Measurements from ENCODE around the gene PURB. TPM values are rescaled to one million over a fixed set of nuclear protein-coding genes. Genes with fewer than 3 reads are reported as not detected.

PURB gene
- total and polyA plus RNA-seq, 9 of the 15 experiments (the other 6 are each of a cell fraction or from before 2014, with no cell fraction given), result 1.6 to 14.1 (median 8.8) TPM

DNA sequence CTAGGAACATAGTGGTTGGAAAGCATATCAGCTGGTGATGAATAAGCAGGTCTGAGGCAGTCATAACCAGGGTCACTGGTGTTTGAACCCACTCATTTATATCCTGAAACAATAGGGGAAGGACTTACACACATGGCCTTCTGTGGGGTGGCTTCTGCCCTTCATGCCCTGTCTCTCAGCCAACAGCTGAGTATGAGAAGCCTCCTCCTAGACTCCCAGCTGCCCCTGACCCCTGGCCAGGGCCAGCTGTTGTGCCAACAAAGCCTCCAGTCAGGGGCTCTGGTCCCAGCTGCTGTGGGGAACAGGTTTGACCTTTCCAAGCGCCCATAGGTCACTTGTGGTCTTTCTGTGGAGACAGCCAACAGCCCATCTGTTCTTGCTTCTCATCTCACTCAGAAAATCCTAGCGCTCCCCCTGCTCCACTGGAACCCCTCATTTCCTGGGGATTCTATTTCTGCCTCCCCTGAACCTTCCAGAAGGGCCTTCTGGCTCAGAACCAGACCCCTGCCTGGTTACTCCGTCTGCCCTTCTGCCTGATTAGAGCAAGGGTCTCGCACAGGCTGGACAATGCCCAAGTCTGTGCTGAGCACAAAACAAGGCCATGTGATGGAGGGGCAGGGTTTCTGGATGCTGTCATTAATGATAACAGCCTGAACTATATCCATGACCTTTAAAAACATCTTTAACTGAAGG, 9.7 kb upstream of the PURB start:
- in situ Hi-C loops (cut with MboI), result no loop called here
- no peak overlapping the region for H3K4me2 ChIP-seq (ENCODE audit: insufficient read depth, low read length)
- H4K20me1 ChIP-seq (replicated peaks; ENCODE audit: control insufficient read depth, insufficient read depth, low read length), result no peaks in the 10 kb centered on the region
- no peaks in the 10 kb centered on the region for H3K79me2 ChIP-seq (ENCODE audit: control insufficient read depth, insufficient read depth, low read length)
- H3K9me1 ChIP-seq (ENCODE audit: control insufficient read depth, insufficient read depth, low read length), result no peaks in the 10 kb centered on the region
- DNase-seq (ENCODE audit: extremely low read depth in 1 of 4, low spot score in 3 of 4) (no peak), ATAC-seq (no peak), FAIRE-seq (no peak)
- no TSS peak for BruUV-seq (replicated peaks)
- H3K9me3 ChIP-seq (replicated peaks; ENCODE audit: control insufficient read depth, insufficient read depth, low read depth, low read length), result no peaks in the 10 kb centered on the region
- POLR2A ChIA-PET, result interaction anchor here (0.6 to 3.9 kb wide), 5 partner anchors 10 to 281 kb away, joined by 3 to 20 read pairs (median 6); partner anchors contain the start of gene PURB
- no peaks in the 10 kb centered on the region for H3K36me3 ChIP-seq (ENCODE audit: control insufficient read depth, insufficient read depth, low read length)
- intact Hi-C loops (cut with micrococcal nuclease), result no loop called here
- WGBS (ENCODE audit: insufficient coverage, low coverage, missing lambda C conversion rate), result 45% methylated on average over 4 of the region's 4 CpGs
- H3K27ac ChIP-seq (ENCODE audit: extremely low read depth, low read depth, low read length), result no peak overlapping the region
- peaks cover 0 to 3% of the 10 kb centered on the region in 2 experiments; a peak in 1 of 5 replicates for H3K4me1 ChIP-seq (replicated peaks in 1 of 2; ENCODE audit: control insufficient read depth in 2 of 2, insufficient read depth in 2 of 2, low read length in 2 of 2)
- CTCF ChIA-PET (ENCODE audit: low intra/inter-chr PET ratio), result no interaction called here
- no peaks in the 10 kb centered on the region for H3K27me3 ChIP-seq (ENCODE audit: control insufficient read depth in 2 of 2, insufficient read depth in 2 of 2, low read length in 2 of 2)
- H3K9ac ChIP-seq (ENCODE audit: insufficient read depth in 1 of 2, low read depth in 2 of 2, low read length in 2 of 2), result peak overlapping the region in 1 of 2 experiments; percentile 33; a peak in 1 of 4 replicates
- no peak for TF ChIP-seq MTA1 (IDR thresholded peaks at IDR 0.05; ENCODE audit: borderline replicate concordance)
- TF ChIP-seq ATF1 (CRISPR knock-in tag; IDR thresholded peaks at IDR 0.05), result no peak
- no peak for TF ChIP-seq ATF1 (tag; IDR thresholded peaks at IDR 0.05)
- TF ChIP-seq, protein P1, sequence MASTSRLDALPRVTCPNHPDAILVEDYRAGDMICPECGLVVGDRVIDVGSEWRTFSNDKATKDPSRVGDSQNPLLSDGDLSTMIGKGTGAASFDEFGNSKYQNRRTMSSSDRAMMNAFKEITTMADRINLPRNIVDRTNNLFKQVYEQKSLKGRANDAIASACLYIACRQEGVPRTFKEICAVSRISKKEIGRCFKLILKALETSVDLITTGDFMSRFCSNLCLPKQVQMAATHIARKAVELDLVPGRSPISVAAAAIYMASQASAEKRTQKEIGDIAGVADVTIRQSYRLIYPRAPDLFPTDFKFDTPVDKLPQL (IDR thresholded peaks at IDR 0.05; ENCODE audit: extremely low read depth, insufficient read length), result no peak
- no peak for TF ChIP-seq SP1 (CRISPR knock-in tag; IDR thresholded peaks at IDR 0.05)
- TF ChIP-seq FOS (IDR thresholded peaks at IDR 0.05; ENCODE audit: extremely low read depth, insufficient read length), result no peak
- TF ChIP-seq CXXC5 (CRISPR knock-in tag; IDR thresholded peaks at IDR 0.05), result no peak
- no peak for TF ChIP-seq TAF7 (tag; IDR thresholded peaks at IDR 0.05)
- no peak for TF ChIP-seq SRSF9 (IDR thresholded peaks at IDR 0.05; ENCODE audit: borderline replicate concordance, low read depth, low read length)
- TF ChIP-seq SIN3B (IDR thresholded peaks at IDR 0.05; ENCODE audit: low read depth), result no peak
- no peak for TF ChIP-seq ID3 (CRISPR knock-in tag; IDR thresholded peaks at IDR 0.05)
- peak; percentile 82 for TF ChIP-seq ID3 (tag; IDR thresholded peaks at IDR 0.05)
- peak; percentile 26; the same call in 1 of the 2 replicates for TF ChIP-seq CBFA2T3 (IDR thresholded peaks at IDR 0.05)
- TF ChIP-seq GABPA (tag; conservative IDR thresholded peaks at IDR 0.05; ENCODE audit: low read depth), result no peak
- H2AFZ ChIP-seq (ENCODE audit: low read depth, low read length), result no peak overlapping the region
- H3K4me3 ChIP-seq, result no peak overlapping the region

Data from K562 (cell line).